Endodermal cell (in vitro differentiated cells): ENCODE results near the gene SMIM28. TPM values are rescaled to one million over a fixed set of nuclear protein-coding genes. Genes with fewer than 3 reads are reported as not detected.

Experiments
- DNase-seq: peaks from one replicate; pipeline ENCODE4 v3.0.0-alpha.2; 2017
- H3K27ac ChIP-seq: 2 replicates; pipeline ENCODE4 v1.5.1; 2013; ENCODE audit warnings: mild to moderate bottlenecking, low read depth, low read length, moderate library complexity
- H3K27me3 ChIP-seq: 2 replicates; pipeline ENCODE4 v1.6.1; 2013; ENCODE audit warnings: mild to moderate bottlenecking, low read length, moderate library complexity; ENCODE audit not compliant: insufficient read depth, control insufficient read depth, poor library complexity, severe bottlenecking
- H3K36me3 ChIP-seq: 2 replicates; pipeline ENCODE4 v1.7.0; 2013; ENCODE audit warnings: mild to moderate bottlenecking, low read length, moderate library complexity; ENCODE audit not compliant: control insufficient read depth, insufficient read depth
- H3K4me1 ChIP-seq: one replicate; pipeline ENCODE4 v1.7.0; 2013; ENCODE audit warnings: low read length; ENCODE audit not compliant: control insufficient read depth, insufficient read depth
- H3K4me3 ChIP-seq: 2 replicates; pipeline ENCODE4 v1.5.1; 2013; ENCODE audit warnings: mild to moderate bottlenecking, low read length, moderate library complexity
- H3K9ac ChIP-seq: 2 replicates; pipeline ENCODE4 v1.6.1; 2013; ENCODE audit warnings: mild to moderate bottlenecking, low read length, moderate library complexity; ENCODE audit not compliant: poor library complexity, severe bottlenecking; ENCODE audit errors: extremely low read depth
- H3K9me3 ChIP-seq: 2 replicates; pipeline ENCODE4 v1.6.1; 2013; ENCODE audit warnings: mild to moderate bottlenecking, low read length, moderate library complexity; ENCODE audit not compliant: control insufficient read depth
- H3K27ac Mint-ChIP-seq: 2 replicates; pipeline ENCODE4 v1.8.0; 2020; ENCODE audit warnings: mixed read lengths
- H3K27me3 Mint-ChIP-seq: 2 replicates; pipeline ENCODE4 v1.8.0; 2021; ENCODE audit warnings: mild to moderate bottlenecking, mixed read lengths; ENCODE audit not compliant: insufficient read depth
- H3K36me3 Mint-ChIP-seq: 2 replicates; pipeline ENCODE4 v1.8.0; 2020; ENCODE audit warnings: low read depth, mixed read lengths
- H3K4me1 Mint-ChIP-seq: 2 replicates; pipeline ENCODE4 v1.8.0; 2020; ENCODE audit warnings: mixed read lengths
- H3K4me3 Mint-ChIP-seq: 2 replicates; pipeline ENCODE4 v1.8.0; 2020; ENCODE audit warnings: mild to moderate bottlenecking, moderate library complexity, mixed read lengths
- H3K9me3 Mint-ChIP-seq: 2 replicates; pipeline ENCODE4 v1.8.0; 2020; ENCODE audit warnings: mild to moderate bottlenecking, mixed read lengths
- CTCF ChIP-seq: fragments of 200-600 bp; sonication (generic); conservative IDR thresholded peaks from 2 replicates; pipeline ENCODE4 v1.5.0; 2021; ENCODE audit warnings: antibody characterized with exemption, mild to moderate bottlenecking
- WGBS, 2 experiments: methylation state at CpG; one replicate each; pipeline versions ENCODE4 v1.1.5 to v1.1.7; 2013; ENCODE audit warnings: missing lambda C conversion rate in 2 of 2, mixed read lengths in 1 of 2; ENCODE audit not compliant: insufficient coverage in 1 of 2, insufficient read length in 1 of 2; 5-methylcytosine and 5-hydroxymethylcytosine counted together
- total RNA-seq, 2 donors: library from RNA; stranded (reverse); fragmentation: NEBNext Ultra II Directional in 1 of 2; extraction: Animal tissue kit (Norgen Biotek cat#: 25700) in 1 of 2; gene quantifications; 2 replicates in 1 of 2; 3 replicates in 1 of 2; pipeline ENCODE4 v1.2.1, GENCODE V29; 2021

SMIM28 gene
- total RNA-seq, 2 donors from 2014 or later: 0.33 TPM; not detected in 1

GRCh38 chr6:138402838-138403187 lies 25.1 kb downstream of the SMIM28 start:
- H3K27ac ChIP-seq: no peak overlapping the region
- no peaks in the 10 kb centered on the region for H3K9me3 ChIP-seq
- H3K27ac Mint-ChIP-seq: no peak overlapping the region

GRCh38 chr6:138403324-138403800 lies 25.7 kb downstream of the SMIM28 start:
- no peaks in the 10 kb centered on the region for H3K4me1 ChIP-seq
- peak; percentile 74 for DNase-seq
- H3K4me3 Mint-ChIP-seq: peak overlapping the region; percentile 90
- no peak overlapping the region for H3K27ac ChIP-seq
- no peaks in the 10 kb centered on the region for H3K27me3 Mint-ChIP-seq
- H3K4me3 ChIP-seq: peak overlapping the region; percentile 70
- H3K36me3 Mint-ChIP-seq: peaks cover 23% of the 10 kb centered on the region
- peaks cover 28% of the 10 kb centered on the region for H3K36me3 ChIP-seq
- H3K9me3 ChIP-seq: no peaks in the 10 kb centered on the region
- WGBS, 2 experiments: 29 to 41% methylated on average over 12 to 30 of the region's 30 CpGs
- H3K9me3 Mint-ChIP-seq: no peaks in the 10 kb centered on the region
- H3K4me1 Mint-ChIP-seq: peaks cover 13% of the 10 kb centered on the region
- peak overlapping the region; percentile 88 for H3K27ac Mint-ChIP-seq
- no peaks in the 10 kb centered on the region for H3K27me3 ChIP-seq
- H3K9ac ChIP-seq: peak overlapping the region; percentile 22
- TF ChIP-seq CTCF: peak; percentile 51

More at GRCh38 chr6:138402838-138403187, 25.1 kb downstream of the SMIM28 start:
- Mint-ChIP-seq H3K4me3 (peak overlapping the region; percentile 90), H3K36me3 (peaks cover 17% of the 10 kb centered on the region), H3K9me3 (no peaks in the 10 kb centered on the region), H3K4me1 (peaks cover 13% of the 10 kb centered on the region), H3K27me3 (no peaks in the 10 kb centered on the region)
- Histone ChIP-seq H3K36me3 (peaks cover 22% of the 10 kb centered on the region), H3K27me3 (no peaks in the 10 kb centered on the region), H3K4me3 (no peak overlapping the region), H3K9ac (no peak overlapping the region), H3K4me1 (no peaks in the 10 kb centered on the region)
- DNase-seq: no peak
- WGBS, 2 experiments: 95 to 100% methylated on average over 2 to 8 of the region's 8 CpGs
- no peak for TF ChIP-seq CTCF

GRCh38 chr6:138403801-138404665 lies 26.3 kb downstream of the SMIM28 start, which contains the start of gene HEBP2:
Gene HEBP2 (plus strand): TSS chr6:138404223. CDS start chr6:138404496, 273 bp downstream.
- Histone ChIP-seq H3K4me3 (peak within 1 kb of the TSS; percentile 96), H3K9me3 (no peaks in the 10 kb centered on the region), H3K9ac (peak within 1 kb of the TSS; percentile 78), H3K4me1 (no peaks in the 10 kb centered on the region), H3K27ac (peak within 1 kb of the TSS; percentile 5), H3K27me3 (no peaks in the 10 kb centered on the region), H3K36me3 (peaks cover 34% of the 10 kb centered on the region)
- DNase-seq: peak; percentile 100
- peak within 1 kb of the TSS; percentile 90 for H3K4me3 Mint-ChIP-seq
- H3K36me3 Mint-ChIP-seq: peaks cover 28% of the 10 kb centered on the region
- peak; percentile 88 for TF ChIP-seq CTCF
- WGBS, 2 experiments: 0 to 2% methylated on average over 37 to 91 of the region's 92 CpGs
- H3K4me1 Mint-ChIP-seq: peaks cover 13% of the 10 kb centered on the region
- H3K27ac Mint-ChIP-seq: peak within 1 kb of the TSS; percentile 92
- no peaks in the 10 kb centered on the region for H3K27me3 Mint-ChIP-seq
- no peaks in the 10 kb centered on the region for H3K9me3 Mint-ChIP-seq
